Superior temporal gyrus (tissue), 1 donor: ENCODE data around the gene SLC12A7.

Source experiments
- DNase-seq: peaks from one replicate; pipeline ENCODE4 v3.0.0-alpha.2; 2016; ENCODE audit errors: extremely low spot score

The SLC12A7 gene

DNA sequence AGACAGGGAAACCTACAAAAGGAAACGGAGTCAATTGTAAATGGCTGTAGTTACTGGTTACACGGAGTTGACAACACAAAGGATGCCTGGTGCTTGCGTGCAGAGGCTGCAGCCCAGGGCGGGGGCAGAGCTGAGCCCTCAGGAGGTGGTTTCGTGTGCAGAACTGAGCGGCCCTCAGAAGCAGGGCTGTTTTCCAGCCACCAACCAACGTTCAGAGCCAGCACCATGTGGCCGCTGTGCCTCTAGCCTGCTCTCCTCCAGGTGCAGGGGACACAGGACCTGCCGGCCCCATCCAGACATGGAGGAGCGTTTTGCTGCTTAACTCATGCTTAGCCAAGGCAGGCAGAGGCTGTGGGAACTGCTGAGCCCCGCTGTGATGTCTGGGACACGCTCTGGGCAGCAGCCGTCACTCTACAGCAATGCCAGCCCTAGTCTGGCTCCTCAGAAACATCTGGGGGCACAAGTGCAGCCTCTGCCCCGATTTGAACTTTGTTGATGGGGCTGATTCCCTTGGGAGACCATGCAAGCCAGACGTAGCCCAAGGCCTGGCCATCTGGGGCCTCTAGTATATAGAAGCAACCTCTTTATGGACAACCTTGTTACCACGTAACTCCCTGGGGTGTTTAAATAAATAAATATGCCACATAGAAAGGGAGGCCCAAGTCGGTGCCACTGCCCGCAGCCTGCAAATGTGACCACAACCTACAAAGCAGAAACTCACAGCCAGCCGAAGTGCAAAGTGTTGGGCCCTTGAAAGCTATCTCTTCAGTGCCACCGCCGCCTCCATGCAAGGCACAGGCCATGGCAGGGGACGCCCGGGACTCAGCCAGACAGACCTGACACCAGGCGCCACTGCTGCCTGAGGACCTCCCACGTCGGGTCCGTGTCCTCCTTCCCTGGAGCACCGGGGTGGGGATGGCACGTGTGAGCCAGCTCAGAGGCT, 61.2 kb downstream of the SLC12A7 start:
- DNase-seq, result no peak

DNA sequence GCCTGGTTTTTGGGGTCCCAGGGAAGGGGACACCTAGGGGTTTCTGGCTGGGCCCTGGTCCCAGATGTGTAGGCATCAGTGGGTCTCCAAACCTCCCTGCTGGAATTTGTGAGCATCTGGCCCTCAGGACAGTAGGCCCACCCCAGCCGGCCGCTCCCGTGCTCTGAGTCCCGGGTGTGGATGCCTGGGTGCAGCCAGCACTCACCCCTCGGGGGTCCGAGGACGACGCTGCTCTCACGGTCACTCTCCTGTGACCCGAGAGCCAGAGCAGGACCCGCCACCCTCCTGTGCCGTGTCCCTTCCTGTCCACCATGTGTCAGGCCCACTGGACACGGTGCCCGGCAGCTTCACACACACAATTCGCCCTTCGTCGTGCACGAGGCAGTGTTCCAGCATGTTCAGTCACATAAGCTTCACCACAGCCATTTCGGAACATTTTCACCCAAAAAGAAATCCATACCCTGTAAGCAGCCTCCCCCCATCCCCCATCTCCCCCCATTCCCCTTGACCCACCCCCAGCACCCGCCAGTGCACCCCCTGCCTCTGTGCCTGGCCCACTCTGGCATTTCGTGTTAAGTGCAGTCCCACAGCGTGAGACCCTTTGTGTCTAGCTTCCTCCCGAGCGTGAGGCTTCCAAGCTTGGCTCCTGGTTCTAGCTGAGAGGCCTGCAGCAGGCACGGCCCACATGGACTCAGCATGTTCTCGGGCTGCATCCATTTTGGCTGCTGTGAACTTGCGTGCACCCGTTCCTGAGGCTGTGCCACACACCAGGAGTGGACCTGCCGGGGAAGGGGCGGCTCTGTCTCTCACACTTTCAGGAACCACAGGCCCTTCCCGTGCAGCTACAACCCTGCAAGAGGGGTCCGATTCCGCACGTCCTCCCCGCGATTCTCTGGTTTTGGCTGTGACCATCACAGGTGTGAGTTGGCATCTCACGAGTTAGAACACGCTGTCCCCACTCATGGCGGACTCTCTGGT, 62.7 kb downstream of the SLC12A7 start:
- no peak for DNase-seq

GRCh38 chr5:1048162-1048721, 63.6 kb downstream of the SLC12A7 start:
- no peak for DNase-seq

DNA sequence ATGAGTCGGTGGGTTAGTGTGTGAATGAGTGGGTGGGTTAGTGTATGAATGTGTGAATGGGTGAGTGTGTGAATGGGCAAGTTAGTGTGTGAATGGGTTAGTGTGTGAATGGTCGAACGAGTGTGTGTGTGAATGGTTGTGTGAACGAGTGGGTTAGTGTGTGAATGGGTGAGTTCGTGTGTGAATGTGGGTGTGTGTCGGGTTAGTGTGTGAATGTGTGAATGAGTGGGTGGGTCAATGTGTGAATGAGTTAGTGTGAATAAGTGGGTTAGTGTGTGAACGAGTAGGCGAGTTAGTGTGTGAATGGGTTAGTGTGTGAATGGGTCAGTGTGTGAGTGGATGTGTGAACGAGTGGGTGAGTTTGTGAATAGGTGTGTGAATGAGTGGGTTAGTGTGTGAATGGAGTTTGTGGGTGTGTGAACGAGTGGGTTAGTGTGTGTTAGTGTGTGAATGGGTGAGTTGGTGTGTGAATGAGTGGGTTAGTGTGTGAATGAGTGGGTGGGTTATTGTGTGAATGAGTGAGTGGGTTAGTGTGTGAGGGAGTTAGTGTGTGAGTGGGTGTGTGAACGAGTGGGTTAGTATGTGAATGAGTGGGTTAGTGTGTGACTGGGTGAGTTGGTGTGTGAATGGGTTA, 64.4 kb downstream of the SLC12A7 start:
- DNase-seq, result no peak

- DNase-seq, result no peak
These were observed 65.8 kb downstream of the SLC12A7 start for GRCh38 chr5:1045960-1046560.

DNA sequence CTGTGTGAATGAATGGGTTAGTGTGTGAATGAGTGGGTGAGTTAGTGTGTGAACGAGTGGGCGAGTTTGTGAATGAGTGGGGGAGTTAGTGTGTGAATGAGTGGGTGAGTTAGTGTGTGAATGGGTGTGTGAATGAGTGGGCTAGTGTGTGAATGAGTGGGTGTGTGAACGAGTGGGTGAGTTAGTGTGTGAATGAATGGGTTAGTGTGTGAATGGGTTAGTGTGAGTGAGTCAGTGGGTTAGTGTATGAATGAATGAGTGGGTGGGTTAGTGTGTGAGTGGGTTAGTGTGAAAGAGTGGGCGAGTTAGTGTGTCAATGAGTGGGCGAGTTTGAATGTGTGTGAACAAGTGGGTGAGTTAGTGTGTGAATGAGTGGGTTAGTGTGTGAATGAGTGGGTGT, 67.7 kb downstream of the SLC12A7 start:
- no peak for DNase-seq

GRCh38 chr5:1043327-1043726, 68.5 kb downstream of the SLC12A7 start:
- DNase-seq, result no peak

- DNase-seq, result no peak
These were observed 69.2 kb downstream of the SLC12A7 start for GRCh38 chr5:1042626-1043025.

- DNase-seq, result no peak
These were observed 70.4 kb downstream of the SLC12A7 start for GRCh38 chr5:1041225-1042143.

- DNase-seq, result no peak
These were observed 71.3 kb downstream of the SLC12A7 start for GRCh38 chr5:1040571-1040970.

GRCh38 chr5:1039706-1040260, 72.1 kb downstream of the SLC12A7 start:
- DNase-seq, result no peak

- DNase-seq, result no peak
These were observed 72.7 kb downstream of the SLC12A7 start for GRCh38 chr5:1039210-1039548.

DNA sequence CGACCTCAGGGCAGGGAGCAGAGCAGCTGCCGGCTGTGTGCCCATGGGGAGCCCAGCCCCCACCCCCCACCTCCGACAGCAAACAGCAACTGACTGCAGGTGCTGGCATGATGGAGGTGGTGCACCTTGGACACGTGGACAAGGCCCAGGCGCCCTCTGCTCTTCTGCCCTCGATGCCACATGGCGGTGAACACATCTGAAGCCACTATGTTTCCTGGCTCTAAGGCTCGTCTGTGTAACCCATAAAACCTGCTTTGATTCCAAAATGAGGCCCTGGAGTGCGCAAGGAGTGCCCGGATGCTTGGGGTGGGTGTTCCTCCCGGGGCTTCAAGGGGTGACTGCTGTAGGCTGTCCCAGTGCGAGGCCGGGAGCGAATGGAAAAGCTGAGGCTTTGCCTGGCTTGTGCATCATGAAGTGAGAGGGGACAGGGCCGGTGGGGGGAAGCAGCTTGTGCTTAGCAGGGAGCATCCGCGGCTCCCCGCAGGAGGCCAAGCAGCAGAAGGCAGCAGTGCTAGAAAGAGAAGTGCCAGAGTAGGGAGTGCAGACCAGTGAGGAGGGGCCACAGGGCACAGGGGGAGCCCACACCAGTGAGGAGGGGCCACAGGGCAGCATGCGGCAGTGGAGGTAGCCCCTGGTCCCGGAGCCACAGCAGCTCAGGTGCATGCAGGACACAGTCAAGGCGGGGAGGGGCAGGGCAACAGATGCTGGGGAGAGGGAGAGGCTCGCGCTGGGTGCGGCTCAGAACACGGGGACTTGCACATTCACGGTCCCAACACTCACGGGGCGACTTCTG, 73.2 kb downstream of the SLC12A7 start:
- no peak for DNase-seq

DNA sequence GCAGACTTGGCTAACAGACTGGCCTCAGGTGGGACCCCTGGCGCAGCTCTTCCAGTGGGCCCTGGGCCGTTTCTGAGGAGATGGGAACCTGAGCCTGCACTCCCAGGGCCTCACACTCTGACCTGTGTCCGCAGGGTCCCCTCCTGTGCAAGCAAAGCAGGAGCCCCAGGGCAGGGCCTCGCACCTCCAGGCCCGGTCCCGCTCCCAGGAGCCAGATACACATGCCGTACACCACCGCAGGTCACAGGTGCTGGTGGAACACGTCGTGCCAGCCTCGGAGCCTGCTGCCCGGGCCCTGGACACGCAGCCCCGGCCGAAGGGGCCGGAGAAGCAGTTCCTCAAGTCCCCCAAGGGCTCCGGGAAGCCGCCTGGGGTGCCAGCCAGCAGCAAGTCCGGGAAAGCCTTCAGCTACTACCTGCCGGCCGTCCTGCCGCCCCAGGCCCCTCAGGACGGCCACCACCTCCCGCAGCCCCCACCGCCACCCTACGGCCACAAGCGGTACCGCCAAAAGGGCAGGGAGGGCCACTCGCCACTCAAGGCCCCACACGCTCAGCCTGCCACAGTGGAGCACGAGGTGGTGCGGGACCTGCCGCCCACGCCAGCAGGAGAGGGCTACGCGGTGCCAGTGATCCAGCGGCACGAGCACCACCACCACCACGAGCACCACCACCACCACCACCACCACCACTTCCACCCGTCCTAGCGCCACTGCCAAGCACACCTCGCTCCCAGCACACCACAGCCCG, 74.0 kb downstream of the SLC12A7 start:
- DNase-seq, result no peak

GRCh38 chr5:1037123-1037670, 74.7 kb downstream of the SLC12A7 start:
- no peak for DNase-seq

GRCh38 chr5:1036504-1037122, 75.2 kb downstream of the SLC12A7 start:
- no peak for DNase-seq
